GM18861 (cell line): ENCODE results near the gene RGPD6.
"Not testable (repeated sequence)": the region's sequence is repeated elsewhere in the genome, so short reads cannot be mapped to it uniquely, and the experiment has no call there.

Experiments used
- ATAC-seq: cut with Tn5 transposase; IDR thresholded peaks from one replicate; pipeline ENCODE4 v1.9.1; 2021; ENCODE audit not compliant: unreplicated experiment

Gene RGPD6

DNA sequence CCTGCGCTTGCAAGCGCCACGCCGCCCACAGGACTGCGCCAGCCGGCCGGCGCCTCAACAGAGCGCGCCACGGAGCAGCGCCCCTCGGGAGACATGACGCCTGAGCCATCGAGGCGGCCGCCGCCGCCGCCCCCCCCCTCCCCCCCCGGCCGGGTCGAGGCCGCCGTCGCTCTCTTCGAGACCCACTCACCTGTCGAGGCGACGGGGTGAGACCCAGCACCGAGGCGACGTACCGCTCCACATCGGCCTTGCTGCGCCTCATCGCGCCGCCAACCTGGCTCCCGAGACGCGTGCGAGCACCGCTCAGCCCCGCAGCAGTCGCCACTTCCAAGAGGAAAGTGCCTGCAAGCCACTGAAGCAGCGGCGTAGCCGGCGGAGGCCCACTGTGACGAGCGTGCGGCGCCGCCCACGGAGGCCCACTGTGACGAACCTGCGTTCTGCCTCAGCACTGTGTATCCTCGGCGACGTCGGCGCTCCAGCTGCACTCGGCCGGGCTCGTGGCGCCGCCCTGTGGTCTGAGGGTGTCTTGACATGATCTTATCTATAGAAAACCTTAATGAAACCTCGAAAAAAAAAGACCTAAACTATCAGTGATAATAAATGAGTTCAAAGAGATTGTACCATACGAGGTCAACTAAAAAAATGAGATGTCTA is at the start of gene RGPD6:
Gene RGPD6 (minus strand): TSS at position 460 of the 654 bp plus-strand sequence. CDS start 198 bp downstream, at position 262.
- peak; percentile 97 for ATAC-seq

DNA sequence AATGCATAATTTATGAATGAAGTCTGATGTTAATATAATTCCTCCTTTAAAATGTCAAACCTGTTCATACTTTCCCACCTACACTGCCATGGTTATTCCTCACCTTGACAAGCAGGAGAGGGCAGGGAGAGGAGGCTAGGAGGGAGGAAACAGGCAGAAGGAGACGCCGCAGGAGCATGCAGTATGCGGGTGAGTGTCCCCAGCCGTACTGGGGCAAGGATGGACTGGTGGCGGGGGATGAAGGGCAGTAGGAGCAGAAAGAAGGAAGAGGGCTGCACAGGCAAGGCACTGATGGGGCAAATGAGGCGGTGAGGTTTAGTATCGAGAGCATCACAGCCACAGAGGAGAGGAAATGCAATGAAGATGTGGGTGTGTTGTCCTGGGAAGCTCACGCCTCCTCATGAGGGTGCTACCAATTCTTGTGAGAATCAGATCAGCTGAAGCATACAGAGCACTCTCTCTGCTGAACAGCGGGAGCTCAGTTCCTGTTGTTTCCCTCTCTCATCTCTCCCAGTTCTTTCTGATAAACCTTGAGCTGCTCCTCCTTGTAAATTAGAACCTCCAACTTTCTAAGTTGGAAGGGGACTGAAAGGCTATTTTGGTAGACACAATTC is 42.4 kb upstream of the RGPD6 start:
- ATAC-seq, result not testable (repeated sequence)

- ATAC-seq, result not testable (repeated sequence)
Measured at GRCh38 chr2:110613927-110614326, 36.9 kb upstream of the RGPD6 start.

- not testable (repeated sequence) for ATAC-seq
Measured at GRCh38 chr2:110610613-110611250, 33.7 kb upstream of the RGPD6 start.

DNA sequence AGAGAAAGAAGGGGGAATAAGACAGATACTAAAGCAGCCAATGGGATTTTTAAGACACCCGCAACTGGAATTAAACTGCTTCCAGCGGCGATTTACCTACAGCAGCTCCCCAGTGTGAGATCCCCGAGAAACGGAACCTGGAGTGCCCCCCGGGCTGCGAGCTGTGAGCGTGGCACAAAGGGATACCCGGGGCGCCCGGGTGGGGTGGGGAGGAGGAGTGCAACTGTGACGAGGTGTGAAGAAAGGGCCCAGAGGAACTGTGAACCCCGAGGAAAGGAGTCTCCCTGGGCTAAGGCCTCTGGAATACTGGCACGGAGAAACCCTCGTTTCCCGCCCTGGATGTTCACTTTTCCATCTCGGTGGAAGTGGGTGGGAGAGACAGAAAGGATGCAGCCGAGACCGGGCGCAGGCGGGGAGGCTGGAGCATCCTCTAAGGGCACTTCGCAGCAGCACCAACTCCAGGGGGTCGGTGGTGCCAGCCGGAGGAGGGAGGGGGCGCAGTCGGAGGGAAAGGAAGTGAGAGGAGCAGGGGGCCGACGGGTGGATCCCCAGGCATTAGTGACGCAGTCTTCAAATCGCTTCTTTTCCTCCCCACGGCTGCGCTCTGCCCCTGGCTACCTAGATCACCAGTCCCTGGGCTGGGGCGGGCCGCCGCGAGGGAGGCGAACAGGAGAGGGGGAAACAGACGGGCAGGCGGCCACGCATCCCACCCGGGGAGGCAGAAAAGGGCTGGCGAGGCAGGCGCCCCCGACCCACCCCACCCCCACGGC is 33.0 kb upstream of the RGPD6 start:
- ATAC-seq, result not testable (repeated sequence)

DNA sequence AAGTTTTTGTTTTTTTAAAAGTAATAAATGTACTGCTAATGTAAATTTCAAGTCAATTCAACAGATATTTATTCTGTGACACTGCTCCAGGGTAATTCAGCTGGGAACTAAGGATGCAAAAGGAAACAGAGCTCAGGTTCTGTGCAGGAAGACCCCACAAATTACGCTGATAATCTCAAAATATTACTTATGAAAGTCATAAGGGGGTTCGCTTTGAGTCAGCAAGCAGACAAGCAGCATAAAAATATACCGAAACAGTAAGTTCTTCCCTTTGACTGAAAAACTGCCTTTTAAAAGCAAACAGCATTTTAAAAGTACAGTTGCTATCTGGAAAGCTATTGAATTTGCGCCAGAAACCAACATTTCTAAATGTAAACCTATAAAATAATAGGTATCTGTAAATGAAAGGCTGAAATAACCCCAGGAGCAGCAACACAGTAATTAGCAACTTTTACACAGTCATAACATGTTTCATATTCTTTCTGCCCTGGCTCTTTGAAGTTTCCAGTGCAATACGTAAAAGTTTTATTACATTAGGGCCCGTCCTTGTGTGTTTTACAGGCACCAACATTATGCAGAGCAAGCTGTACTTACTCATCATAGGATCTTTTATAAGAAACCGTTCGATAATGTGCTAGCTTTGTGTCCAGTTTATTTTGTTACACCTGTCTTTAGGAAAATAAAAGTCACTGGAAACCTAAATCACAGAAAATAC is 31.9 kb upstream of the RGPD6 start:
- ATAC-seq, result not testable (repeated sequence)

- ATAC-seq, result not testable (repeated sequence)
Measured at GRCh38 chr2:110605057-110605456, 28.0 kb upstream of the RGPD6 start.

DNA sequence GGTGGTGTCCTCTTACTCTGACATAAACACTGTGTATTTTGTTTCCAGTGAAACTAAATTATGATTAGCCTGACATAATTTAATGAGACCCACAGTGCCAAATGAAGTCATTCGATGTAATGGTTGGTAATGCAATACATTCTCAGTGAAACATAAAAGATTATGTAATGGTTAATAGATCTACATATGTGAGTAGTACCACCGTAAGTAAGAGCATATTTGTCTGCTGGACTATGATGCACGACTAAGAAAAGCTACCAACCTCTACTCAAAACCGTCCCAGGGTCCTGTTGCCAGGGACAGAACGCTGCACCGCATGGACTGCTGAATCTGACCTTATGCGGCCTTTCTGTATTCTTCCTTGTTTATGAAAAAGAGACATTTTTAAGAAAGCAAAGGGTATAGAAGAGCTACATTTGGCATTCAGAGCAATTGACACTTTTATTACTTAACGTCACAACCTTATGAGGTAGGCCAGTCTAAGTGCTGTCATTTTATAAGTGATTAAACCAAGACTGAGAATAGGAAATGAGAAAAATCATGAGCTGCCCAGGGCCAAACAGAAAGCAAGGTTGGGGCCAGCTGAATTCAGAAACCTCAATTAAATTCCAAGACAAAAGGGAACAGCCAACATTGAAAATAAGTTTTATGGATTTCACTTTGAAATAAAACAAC is 27.0 kb upstream of the RGPD6 start:
- ATAC-seq, result not testable (repeated sequence)

GRCh38 chr2:110602139-110602538 is 25.1 kb upstream of the RGPD6 start:
- not testable (repeated sequence) for ATAC-seq

GRCh38 chr2:110591973-110592372 is 15.0 kb upstream of the RGPD6 start:
- not testable (repeated sequence) for ATAC-seq

DNA sequence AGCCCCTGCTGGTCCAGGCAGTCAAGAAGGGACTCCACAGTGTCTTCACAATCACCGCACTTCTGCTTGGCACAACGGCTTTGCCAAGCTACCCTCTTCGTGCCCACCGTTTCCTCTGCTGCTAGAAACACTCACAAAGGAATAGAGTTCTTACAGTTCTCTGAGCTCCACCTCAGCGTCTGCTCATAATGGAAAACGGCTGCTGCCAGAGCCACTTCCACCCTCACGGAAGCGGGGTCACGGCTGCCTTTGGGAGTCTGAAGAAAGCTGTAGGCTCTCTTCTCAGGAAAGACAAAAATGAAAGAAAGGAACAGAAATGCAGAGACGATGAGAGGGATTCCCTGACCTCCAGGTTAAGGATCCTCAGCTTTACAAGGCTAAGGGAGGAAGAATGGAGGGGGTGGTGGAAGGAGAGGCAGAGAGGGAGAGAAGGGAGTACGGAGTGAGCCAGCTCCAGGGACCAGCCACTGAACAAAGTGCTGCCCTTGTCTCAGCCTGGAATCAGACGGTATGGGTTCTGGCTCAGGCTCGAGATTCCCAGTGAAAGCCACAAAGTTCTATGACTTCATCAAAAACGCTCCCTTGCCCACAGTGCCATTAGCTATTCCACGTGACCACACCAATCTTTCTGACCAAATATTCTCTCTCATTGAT is 12.8 kb upstream of the RGPD6 start:
- not testable (repeated sequence) for ATAC-seq

DNA sequence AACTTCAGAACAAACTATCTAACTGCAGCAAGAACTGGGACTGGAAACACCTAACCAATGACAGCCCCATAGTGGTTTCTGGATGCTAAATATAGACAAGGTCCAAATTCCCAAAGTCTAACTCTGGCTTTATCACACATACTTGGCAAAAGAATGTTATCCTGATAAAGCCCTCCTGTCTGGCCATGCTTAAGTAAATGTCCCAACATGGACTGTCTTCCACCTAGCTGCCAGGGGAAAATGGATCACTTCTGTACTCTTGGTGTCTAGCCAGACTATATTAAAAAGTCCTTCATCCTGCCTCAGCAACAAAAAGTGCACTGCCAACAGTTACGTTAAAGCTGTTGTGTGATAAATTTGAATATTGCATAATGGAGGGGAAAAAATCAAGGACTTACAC is 11.5 kb upstream of the RGPD6 start:
- not testable (repeated sequence) for ATAC-seq

DNA sequence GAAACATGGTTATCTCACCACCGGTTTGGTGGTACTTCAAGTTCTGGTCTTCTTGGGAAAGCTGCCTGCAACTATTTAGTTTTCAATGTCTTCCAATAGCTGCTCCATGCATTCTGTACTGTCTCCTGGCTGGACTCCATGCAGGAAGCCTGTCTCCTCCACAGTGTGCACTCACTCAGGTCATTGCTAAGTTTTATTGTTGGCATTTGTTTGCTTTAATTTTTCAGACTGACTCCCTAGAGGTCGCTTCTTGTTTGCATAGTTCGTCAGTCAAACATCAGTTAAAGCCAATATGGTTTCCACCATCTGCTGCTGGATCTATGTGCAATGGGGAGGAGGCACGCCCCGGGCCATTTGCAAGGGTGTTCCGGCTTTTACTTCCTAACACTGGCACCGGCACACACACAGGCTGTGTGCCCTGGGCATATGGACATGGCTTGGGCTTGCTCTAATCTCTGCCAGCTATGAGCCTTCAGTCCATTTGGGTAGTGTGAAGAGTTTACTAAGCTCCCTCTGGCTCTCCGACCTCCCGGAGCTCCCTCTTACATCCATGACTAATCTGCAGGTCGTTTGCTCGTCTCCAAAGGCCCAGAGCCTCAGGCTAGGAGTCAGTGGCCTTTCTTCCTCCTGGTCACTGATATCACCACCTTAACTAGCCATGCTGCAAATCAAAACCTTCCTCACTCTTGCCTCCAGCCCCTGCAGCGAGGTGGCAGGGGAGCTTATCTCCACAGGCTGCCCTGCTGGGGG is 2.4 kb upstream of the RGPD6 start:
- not testable (repeated sequence) for ATAC-seq

DNA sequence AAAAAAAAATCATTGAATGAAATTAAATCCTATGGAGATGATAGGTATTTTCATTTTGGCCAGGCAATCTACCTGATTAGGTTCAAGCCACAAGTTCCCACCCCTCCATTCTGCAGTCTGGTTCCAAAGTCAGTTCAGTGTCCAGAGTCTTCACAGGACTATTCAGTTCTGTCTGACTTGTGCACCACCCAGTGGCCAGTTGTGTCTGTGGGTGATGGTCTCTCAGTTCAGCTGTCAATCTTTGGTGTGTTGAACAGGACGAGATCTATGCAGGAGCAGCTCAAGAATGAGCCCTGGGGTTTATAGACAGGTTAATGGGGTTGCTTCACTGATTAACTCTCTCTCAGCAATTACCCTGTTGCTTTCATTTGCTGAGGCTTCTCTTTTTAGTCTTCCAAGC is 1.4 kb upstream of the RGPD6 start:
- peak; percentile 70 for ATAC-seq

GRCh38 chr2:110499755-110500377 is 77.2 kb downstream of the RGPD6 start:
- ATAC-seq, result peak; percentile 84

- not testable (repeated sequence) for ATAC-seq
Measured at GRCh38 chr2:110496027-110496426, 81.0 kb downstream of the RGPD6 start.

DNA sequence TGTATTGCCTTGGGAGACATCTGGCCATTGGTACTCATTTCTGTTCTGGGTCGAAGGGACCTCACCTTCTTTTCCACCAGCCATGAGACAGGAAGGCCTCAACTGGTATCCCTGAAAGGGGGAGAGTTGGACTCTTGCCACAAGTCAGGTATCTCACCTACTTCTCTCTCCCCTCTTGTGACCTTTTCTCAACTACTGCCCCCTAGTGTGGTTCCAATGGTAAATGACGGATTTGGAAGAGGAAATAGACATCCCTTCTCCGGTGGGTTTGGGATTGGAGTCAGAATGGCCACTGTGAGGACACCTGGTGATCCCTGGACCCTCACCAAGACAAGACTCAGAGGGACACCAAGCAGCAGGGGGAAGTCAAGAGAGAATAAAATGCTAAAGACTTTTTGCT is 82.5 kb downstream of the RGPD6 start:
- ATAC-seq, result not testable (repeated sequence)

- not testable (repeated sequence) for ATAC-seq
Measured at GRCh38 chr2:110488991-110489390, 88.0 kb downstream of the RGPD6 start.
